Measurements from ENCODE around the gene KCNIP1.
"Not testable (repeated sequence)": the region's sequence is repeated elsewhere in the genome, so short reads cannot be mapped to it uniquely, and the experiment has no call there.

Gene KCNIP1

GRCh38 chr5:170538096-170538465 is 34.3 kb downstream of the KCNIP1 start:
- DNase-seq = no peak

DNA sequence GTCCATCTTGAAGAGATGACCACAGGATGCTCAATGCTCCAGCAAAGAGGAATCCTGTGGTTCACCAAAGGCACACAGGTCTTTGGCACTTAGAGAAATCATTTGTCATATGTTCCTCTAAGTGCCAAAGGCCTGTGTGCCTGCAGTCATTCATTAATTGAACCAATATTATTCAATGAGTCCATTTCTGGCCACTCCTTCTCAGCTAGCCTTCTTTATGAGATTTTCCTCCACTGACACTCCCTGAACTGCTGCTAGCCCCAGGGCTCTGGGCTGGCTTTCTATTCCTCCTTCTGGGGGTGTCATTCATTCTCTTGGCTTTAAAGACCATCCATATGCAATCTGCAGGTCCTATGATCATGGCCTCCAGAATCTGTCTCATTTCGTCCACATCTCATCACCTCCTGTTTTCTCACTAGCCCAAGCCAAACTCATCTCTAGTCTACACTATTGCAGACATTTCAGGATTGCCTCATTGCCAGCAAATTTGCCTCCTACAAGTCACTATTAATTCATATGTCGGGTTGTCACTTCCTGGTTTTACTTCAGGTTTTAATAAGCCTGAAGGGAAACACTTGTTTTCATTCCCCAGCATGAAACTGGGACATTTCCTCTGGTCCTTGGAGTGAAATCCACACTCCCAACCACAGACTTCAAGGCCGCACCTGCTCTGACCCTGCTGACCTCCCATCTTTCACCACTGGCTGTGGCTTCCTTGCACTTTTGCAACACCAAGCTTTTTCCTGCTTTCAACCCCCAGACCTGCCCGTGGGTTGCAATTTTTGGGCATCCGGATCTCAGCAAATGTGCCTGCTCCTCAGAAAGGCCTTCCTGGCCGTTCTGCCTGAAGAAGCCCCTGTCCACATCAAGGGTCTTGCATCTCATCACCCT is 35.1 kb downstream of the KCNIP1 start:
- DNase-seq = no peak

DNA sequence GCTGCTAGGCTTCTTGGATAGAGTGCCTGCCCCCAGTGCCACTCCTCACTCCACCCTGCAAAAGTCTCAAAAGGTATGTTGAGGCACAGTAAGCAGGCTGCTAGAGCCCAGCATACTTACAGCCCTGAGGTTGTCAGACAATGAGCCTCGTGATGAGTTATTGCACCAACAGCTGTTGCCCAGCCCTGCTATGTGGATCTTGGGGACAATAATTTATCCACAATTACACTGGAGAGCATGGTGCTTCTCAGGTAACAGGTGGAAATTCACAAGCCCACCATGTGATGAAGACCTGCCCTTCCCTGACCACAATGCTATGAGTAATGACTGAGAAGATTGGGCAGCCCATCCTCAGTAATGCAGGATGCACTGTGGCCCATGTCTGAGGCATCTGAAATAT is 36.5 kb downstream of the KCNIP1 start:
- no peak for DNase-seq

DNA sequence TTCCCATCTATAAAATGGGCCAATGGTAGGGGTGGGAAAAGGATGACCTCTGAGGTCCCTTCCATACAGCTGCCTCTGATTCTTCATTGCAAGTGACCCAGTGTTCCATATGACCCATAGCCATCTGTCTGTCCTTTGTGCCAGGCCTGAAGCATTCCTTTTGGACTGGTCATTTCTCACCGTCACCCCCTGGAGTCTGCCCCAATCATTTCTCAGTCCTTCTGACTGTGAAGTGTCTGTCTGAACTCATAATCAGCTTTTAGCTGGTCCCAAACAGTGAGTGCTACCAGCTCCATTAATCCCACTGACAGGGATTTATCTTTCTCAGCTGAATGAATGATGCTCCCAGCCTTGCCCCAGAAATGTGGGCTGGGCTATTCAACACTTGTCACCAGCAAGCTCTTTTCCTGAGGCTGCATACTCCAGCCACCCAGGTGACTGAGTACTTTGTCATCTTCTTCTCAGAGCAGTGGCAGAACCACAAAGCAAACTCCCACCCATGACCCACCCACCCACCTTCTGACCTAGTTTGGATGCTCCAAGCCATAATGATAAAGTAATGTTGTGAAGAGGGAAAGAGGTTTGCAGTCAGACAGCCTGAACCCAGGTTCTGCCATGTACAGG is 37.4 kb downstream of the KCNIP1 start:
- no peak for DNase-seq

DNA sequence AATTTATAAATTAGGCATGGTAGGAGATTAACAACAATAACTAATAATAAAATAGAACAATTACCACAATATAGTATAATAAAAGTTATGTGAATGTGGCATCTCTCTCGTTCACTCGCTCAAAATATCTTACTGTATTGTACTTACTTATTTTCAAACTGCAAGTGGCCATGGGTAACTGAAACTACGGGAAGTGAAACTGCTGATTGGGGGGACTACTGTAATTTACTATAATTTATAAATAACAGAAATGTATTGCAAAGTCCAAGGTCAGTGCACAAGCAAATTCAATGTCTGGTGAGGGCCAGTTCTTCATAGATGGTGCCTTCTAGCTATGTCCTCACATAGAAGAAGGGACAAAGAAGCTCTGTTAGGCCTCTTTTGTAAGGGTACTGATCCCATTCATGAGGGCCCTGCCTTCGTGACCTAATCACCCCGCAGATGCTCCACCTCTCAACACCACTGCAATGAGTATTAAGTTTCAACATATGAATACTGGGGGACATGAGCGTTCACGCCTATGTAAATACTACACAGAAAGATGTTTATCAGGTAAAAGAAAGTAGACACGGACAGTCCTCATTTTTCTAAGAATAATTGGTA is 39.0 kb downstream of the KCNIP1 start:
- no peak for DNase-seq

GRCh38 chr5:170545313-170545712 is 41.5 kb downstream of the KCNIP1 start:
- DNase-seq = no peak

GRCh38 chr5:170545811-170546210 is 42.0 kb downstream of the KCNIP1 start:
- no peak for DNase-seq

DNA sequence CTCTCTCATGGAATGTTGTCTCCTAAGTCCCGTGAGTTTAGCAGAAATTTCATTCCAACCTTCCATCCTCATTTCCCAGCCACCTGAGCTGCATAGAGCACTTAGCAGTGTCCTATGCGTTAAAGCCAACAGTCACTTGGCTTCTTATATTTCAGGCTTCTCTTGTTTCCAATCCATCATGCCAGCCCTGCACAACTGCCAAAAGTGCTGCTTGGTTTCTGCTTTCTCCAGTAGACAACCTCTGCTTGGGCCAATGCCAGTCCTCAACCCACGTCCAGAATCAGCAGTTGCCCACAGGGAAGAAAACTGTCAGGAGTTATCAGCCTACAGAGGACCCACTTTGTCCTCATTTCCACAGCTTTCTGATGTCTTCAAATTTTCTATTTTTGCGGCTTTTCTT is 42.5 kb downstream of the KCNIP1 start:
- no peak for DNase-seq

- not testable (repeated sequence) for DNase-seq
Measured at GRCh38 chr5:170550382-170550781, 46.6 kb downstream of the KCNIP1 start.

- no peak for DNase-seq
Measured at GRCh38 chr5:170551076-170551475, 47.3 kb downstream of the KCNIP1 start.

- DNase-seq = no peak
Measured at GRCh38 chr5:170551622-170552021, 47.8 kb downstream of the KCNIP1 start.

- DNase-seq = peak; percentile 91
Measured at GRCh38 chr5:170552621-170553115, 48.8 kb downstream of the KCNIP1 start.

DNA sequence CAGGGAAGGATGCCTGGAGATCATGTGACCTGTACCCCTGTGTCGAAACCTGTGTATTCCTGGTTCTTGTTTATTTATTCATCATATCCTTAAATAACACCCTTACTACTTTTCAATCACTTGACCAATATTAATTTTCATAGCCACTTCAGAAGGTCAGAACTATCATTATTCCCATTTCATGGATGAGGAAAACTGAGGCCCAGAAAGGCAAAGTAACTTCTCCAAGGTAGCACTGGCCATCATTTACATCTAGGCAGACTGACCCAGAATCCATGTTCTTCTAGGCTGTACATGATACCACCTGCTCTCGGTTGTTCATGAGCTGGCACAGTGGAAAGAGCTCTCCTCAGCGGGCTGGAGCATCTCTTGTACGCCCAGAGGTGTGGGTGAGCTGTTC is 49.4 kb downstream of the KCNIP1 start:
- DNase-seq = no peak

DNA sequence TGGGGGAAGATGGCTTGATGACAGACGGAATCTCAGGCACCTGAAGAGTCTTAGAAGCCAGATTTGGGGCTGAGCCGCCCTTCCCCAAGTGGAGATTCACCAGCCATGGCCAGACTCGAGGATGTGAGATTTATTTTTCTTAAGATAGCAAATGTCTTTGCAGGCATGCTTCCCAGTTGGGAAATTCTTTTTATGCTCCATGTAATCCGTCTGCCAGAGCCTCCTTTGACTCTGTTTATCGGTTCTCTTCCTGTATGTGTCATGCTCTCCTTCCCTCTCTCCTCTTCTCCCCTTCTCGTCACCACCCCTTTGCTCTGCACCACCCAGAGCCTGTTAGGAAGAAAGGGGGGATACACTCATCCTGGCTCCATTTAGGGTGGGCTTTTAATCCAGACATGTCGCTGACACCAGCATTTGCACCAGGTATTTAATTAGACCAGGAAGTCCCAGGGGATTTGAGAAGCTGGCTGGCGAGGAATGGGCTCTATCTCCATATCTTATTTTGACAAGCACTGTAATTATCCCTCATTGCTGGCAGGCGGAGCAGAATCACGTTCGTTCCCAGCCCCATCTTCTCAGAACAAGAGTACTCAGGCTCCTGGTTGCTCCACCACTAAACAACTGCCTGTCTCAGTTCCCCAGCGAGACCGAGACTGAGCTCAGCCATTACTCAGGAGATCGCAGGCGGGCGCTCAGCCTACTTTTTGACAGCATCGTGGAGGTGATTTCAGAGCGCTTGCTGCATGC is 50.9 kb downstream of the KCNIP1 start:
- no peak for DNase-seq

DNA sequence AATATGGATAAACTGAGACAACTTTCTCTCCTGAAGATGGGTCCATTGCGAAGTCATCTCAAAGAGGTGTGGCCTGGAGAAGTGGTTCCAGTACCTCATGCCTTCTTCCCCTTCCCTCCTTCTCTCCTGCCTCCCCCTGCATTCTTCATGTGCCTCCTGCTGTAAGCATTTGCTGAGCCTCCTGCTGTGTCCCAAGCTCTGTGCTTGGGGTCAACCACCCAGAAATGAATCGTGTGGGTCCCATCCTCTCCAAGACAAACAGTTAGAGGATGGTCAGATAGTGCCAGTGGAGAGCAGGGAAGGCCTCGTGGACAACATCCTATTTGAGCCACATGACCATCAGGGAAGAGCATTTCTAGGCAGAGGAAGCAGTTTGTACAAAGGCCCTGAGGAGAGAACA is 53.5 kb downstream of the KCNIP1 start:
- no peak for DNase-seq

DNA sequence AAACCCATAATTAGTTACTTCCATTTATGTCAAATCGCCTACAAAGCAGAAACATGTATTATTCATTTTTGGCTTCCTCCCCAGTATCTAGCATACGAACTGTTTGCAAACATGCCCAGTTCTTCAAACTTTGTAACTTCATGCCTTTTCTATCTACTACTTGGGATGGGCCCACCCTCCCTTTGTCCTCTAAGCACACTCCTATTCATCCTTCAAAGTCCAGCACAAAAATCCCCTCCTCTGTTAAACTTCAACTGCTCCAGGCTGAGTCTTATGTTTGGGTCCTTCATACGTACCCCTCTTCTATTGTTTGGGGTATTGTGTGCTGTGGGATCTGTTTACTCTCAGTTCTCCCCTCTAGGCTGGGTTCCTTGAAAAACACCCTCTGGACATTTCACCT is 55.5 kb downstream of the KCNIP1 start:
- DNase-seq = no peak

GRCh38 chr5:170560938-170561337 is 57.1 kb downstream of the KCNIP1 start:
- DNase-seq = no peak

DNA sequence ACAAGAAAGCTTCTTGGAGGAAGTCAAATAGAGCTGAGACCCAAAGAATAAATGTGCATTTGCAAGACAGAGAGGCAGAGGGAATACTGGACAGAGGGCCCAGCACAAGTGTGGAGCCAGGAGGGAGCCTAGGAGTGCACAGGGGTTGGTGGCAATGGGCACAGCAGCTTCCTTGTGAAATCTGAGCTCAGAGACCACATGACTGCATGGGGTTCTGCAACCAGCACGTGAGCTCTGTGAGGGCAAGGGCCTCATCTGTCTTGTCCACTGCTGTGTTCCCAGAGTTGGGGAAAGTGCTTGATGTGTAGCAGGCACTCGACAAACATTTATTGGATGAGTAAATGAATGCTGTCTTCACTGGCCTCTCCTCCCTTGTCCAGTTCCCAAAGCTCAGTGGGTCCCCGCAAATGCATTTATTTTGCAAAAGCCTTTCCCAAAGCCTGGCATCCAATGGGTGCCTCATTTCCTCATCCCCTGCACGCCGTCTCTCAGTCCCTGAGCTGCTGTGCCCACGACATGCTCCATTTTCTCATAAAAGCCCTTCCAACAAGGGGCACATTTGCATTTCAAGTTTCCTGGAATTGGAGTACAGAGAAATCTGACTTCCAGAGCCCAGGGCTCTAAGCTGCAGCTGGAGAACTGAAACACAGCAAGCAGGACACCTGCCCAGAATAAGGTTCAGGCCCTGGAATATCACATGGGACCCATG is 58.5 kb downstream of the KCNIP1 start:
- DNase-seq = no peak

GRCh38 chr5:170562875-170563228 is 59.0 kb downstream of the KCNIP1 start:
- no peak for DNase-seq

DNA sequence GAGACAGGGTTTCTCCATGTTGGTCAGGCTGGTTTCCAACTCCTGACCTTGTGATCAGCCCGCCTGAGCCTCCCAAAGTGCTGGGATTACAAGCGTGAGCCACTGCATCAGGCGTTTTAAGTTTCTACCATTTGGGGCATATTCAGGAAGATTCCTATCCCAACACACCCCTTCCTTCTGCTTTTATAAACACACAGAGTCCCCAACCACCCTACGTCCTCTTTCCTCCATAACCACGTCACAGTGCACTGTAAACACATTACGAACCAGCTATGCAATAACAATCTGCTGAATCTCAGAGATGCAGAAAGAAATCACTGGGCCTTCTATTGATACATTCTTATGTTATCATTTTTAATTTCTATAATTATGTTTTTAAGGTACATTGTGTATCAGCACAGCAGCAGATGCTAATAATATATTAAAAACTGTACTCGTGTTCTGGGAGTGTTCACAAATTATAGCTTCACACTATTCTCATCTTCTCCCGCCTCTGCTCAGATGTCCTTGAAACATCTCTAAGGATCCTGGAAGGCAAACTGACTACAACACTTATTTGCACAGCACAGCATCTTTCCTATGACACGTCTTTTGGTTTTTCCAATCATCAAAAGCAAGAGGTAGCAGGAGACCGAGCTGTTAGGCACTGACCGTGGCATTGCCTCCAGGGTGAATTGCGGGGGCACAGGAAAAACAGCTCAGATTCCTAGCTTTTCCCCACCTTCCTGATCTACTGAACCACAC is 60.2 kb downstream of the KCNIP1 start:
- no peak for DNase-seq

- no peak for DNase-seq
Measured at GRCh38 chr5:170565072-170565471, 61.3 kb downstream of the KCNIP1 start.

DNA sequence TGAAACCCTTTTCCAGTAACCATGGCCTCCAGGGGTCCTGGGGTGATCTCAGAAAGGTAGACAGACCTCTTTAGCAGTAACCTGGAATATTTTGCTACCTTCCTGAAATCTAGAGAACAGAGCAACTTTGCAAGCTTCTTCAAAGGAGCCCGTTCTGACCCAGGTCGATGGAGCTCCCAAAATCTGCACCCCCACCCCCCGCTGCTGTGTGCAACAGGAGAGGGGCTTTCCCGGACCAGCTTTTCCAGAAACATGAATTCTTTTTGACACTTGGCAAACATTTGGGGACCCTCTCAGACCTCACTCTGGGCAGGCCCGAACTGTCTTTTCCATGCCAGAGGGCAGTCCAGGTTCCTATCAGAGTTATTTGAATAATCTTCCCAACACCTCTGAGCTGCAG is 65.3 kb downstream of the KCNIP1 start:
- no peak for DNase-seq

Data from left hindlimb (tissue), 1 donor.